HG03558 (cell line): ENCODE data around the gene TIRAP.
A peak's percentile ranks its signal among the peaks of the same experiment; 100 is the strongest.

Experiments used
- ATAC-seq: cut with Tn5 transposase; IDR thresholded peaks from one replicate; pipeline ENCODE4 v1.9.1; 2021; ENCODE audit warnings: moderate number of reproducible peaks; ENCODE audit not compliant: unreplicated experiment; ENCODE audit errors: extremely low read depth

TIRAP gene

GRCh38 chr11:126318574-126319373 is 35.9 kb downstream of the TIRAP start:
- peak; percentile 85 for ATAC-seq

GRCh38 chr11:126319374-126319740 is 36.5 kb downstream of the TIRAP start:
- ATAC-seq: no peak

- no peak for ATAC-seq
These were observed 40.1 kb downstream of the TIRAP start for GRCh38 chr11:126322996-126323395.

DNA sequence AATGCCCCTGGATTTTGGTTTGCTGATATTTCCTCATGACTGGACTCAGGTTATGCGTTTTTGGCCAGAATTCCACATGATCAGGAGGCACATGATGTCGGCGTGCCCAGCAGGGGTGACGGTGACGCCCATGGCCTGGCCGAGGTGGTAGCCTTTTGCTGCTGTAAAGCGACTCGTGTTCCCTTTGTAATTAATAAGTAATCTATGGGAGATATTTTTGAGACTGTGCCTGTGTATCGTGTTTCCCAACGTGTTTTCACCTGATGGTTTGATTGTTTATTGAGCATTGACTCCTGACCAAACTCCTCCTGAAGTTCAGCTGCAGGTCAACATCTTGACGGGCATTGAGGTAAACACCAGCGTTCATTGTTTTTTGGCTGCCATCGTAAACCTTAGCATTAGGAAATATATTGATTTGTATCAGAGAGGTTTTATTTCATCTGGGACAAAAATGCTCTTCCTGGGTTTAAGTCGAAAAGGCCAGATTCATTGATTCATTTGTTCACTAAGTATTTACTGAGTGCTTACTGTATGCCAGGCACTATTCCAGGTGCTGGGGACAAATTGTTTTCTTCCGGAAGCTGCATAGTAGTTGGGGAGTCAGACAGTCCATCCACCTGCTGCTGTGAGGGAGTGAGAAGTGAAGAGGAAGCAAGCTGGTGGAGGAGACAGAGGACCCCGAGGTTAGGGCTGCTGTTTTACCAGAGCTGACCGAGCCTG is 44.5 kb downstream of the TIRAP start:
- no peak for ATAC-seq

GRCh38 chr11:126328001-126328390 is 45.1 kb downstream of the TIRAP start:
- ATAC-seq: no peak

GRCh38 chr11:126328444-126328843 is 45.6 kb downstream of the TIRAP start:
- ATAC-seq: no peak

DNA sequence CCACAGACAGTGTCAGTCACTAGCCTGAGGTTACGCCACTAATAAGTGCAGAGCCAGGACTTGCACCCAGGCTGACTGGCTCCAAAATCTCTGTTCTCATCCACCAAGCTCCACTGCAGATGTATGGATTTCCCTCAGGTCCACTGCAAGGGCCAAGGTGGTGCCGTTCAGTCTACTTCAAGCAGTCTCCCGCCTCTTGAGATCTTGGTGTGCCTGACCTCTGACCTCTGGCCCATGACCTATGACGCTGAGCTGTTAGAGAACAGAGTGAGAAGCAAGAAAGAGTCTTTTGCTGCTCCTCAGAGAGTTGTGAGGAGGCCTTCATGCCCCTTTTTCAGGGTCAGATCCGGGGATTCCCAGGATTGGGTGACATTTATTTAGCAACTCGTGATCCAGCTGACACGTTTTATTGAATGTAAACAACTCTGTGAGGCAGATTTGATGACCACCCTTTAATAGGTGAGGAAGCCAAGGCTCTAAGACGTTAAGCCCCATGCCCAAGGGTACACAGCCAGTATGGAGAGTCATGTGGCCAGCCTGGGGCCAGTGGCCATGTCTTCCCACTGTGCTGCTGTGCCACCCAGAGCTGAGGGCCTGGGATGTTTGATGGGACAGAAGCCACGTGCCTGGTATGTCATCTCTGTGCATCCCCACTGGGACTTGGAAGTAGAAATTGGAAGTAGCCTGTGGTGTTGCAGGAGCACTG is 46.2 kb downstream of the TIRAP start:
- no peak for ATAC-seq

DNA sequence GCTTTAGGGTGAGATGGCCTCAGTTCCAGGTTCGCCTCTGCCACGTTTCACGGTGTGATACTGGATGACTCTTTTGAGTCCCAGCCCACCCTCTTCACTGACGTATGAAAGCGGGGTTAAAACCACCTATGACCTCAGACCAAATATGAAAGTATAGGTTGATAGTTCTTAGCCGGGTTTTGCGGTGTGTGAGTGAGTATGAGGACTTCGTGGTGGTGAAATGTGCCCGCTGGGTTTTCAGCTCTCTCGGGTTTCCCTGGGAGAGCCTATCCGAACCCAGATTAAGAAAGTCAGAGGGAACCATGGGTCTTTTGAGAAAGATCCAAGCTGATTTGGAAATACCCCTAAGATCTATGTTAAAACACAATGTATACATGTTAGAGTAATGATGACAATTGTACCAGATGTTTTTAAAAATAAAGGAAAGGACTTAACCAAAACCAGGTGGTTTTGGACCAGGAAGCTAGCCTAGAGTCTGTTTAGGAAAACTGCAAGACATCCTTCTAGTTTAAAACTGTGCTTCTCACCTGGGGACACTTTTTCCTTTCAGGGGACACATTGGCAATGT is 46.8 kb downstream of the TIRAP start:
- ATAC-seq: no peak

DNA sequence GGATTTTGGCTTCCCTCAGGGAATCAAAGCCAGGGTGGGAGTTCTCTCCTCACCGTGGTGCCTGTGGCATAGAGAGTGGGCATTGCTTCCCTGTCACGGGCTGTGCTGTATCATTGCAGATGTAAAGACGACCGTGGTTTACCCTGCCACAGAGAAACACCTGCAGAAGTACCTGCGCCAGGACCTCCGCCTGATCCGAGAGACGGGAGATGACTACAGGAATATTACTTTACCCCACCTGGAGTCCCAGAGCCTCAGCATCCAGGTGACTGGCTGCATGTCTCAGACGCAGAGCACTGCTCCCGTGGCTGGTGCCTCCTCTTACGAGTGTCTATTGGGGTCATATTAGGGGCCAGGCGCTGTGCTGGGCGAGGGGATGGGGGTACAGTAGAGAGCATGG is 48.4 kb downstream of the TIRAP start:
- no peak for ATAC-seq

DNA sequence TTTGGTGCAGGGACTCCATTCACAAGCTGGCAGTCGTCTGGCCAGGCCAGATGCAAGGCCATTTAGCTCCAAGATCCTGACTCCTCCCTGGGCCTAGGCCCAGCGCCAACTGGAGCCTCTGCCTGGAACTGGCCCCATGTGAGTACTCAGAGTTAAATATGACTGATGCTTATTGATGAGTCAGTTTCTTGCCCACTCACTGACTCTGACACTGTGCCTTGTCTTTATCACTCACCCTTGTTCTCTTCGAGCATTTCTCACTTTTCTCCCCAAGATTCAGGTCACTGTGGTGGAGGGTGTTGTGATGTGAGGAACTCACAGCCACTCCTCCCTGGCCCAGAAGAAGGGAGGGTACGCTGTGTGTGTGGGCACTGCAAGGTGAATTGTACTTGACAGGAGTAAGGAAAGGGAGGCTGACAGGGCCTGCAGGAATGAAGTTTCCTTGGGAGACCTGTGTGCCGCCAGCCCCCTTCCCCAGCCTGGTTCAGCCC is 49.4 kb downstream of the TIRAP start:
- no peak for ATAC-seq

- no peak for ATAC-seq
These were observed 50.2 kb downstream of the TIRAP start for GRCh38 chr11:126333142-126333541.

DNA sequence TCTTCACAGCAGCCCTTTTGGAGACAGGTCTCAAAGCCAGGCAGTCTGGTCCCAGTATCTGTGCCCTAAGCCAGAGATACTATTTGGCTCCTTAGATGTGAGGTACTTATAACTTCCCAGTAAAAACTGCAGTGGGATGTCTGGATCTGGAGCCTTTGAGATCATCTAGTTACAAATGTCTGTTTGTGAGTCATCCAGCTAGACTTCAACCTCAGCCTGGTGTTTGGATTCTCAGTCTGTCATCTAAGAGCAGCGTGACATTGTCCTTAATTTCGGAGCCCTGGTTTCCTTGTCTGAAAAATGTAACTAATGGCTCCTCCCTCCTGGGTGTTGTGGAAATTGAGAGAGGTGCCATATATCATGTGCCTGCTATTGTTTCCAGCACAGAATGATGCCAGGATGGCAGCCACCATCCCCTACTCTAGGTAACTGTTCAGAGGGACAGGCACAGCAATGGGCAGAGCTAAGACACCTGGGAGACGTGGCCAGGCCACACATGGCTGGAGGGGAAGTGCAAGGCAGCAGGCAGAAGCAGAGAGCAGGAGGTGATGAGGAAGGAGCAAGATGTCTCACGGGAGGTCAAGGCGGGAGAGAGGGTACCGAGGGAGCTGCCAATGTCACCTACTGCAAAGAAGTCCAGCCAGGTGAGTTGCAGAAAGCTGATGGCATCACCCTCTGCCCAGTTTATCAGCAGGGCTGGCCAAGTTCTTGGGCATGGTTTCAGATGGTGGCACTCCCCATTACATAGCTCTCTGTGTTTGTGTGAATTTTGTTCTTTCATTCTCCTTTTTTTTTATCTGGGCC is 52.0 kb downstream of the TIRAP start:
- ATAC-seq: no peak

DNA sequence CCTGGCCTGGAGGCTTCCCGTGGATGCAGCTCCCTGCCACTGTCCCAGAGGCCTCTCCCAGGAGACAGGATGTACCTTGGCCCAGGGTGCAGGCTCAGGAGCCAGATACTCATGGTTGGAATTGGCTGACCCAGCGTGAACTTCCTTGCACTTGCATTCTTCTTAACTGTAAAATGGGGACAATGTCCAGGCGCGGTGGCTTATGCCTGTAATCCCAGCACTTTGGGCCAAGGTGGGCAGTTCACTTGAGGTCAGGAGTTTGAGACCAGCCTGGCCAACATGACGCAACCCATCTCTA is 52.5 kb downstream of the TIRAP start:
- ATAC-seq: no peak

- no peak for ATAC-seq
These were observed 53.2 kb downstream of the TIRAP start for GRCh38 chr11:126336138-126336541.

GRCh38 chr11:126336671-126337101 is 53.8 kb downstream of the TIRAP start:
- ATAC-seq: no peak

DNA sequence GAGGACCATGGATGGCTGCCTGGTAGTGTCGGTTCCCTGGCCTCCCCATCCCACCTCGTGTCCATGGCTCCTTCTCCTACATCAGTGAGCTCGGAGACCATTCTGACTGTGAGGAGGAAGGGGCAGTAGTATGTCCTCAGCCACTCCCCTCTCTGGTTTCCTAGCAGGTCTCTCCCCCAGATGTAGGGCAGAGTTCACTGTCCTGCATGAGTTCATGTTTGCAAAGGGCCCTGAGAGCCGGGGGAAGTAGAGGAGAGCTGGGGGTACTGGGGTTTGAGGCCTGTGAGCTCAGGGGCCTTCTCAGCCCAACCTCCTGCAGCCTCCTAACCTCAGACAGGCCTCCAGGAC is 54.2 kb downstream of the TIRAP start:
- ATAC-seq: no peak

DNA sequence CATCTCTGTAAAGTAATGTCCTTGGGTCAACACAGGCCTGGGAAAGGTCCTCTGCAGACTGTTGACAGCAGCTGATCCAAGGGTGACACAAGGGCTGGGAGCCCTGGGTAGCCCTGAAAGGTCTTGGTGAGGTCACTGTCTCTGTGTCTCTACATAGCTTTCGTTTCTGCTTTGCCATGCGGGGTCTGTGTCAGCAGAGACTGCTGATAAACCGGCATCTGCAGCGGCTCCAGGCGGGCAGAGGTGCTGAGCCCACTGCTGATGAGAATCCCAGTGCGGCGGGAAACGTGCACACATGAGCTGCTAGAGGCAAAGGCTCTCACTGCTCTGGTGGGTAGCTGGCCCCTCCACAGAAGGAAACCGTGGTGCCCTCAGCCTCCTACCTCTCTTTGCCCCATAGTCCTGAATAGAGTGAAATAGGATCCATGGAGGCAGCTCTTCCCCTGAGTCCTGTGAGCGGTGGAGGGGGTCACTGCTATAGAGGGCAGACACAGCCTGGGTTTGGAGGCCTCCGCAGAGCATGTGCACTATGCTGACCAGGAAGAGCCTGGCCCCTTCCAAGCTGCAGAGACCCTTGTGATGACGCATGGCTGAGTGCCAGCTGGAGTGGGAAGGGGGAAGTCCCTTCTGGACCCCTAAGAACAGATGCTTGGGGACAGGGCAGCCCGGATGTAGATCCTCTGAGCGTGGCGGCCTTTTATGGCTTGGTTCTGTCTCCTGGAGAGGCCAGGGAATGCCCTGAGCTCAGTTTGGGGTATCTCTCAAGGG is 54.8 kb downstream of the TIRAP start:
- ATAC-seq: no peak

GRCh38 chr11:126338346-126339055 is 55.6 kb downstream of the TIRAP start:
- ATAC-seq: no peak
